ENCODE results near the gene MPHOSPH9.

- no peak for TF ChIP-seq POLR2AphosphoS5 (IDR thresholded peaks at IDR 0.05)
- no peak for TF ChIP-seq CTCF (IDR thresholded peaks at IDR 0.05 in 8 of 11, conservative IDR thresholded peaks at IDR 0.05 in 3 of 11)
Measured at GRCh38 chr12:123142518-123142840, 90.5 kb downstream of the MPHOSPH9 start.

Measured in spleen (tissue), 7 donors.